Effector memory CD4-positive, alpha-beta T cell (primary cell): Measurements from ENCODE around the gene HOXA11.

Experiments
- DNase-seq, 3 donors: peaks; one replicate each; pipeline ENCODE4 v3.0.0-alpha.2; 2020
- H3K27ac ChIP-seq: 2 replicates; pipeline ENCODE4 v1.7.0; 2013; ENCODE audit warnings: mild to moderate bottlenecking, low read length, moderate library complexity; ENCODE audit not compliant: insufficient read depth, poor library complexity, severe bottlenecking
- H3K27me3 ChIP-seq: replicated peaks from 2 replicates; pipeline ENCODE4 v1.7.0; 2013; ENCODE audit warnings: mild to moderate bottlenecking, low read length; ENCODE audit not compliant: insufficient read depth, control insufficient read depth, poor library complexity, severe bottlenecking
- H3K36me3 ChIP-seq: 2 replicates; pipeline ENCODE4 v1.7.0; 2013; ENCODE audit warnings: mild to moderate bottlenecking, low read length, moderate library complexity; ENCODE audit not compliant: control insufficient read depth, insufficient read depth
- H3K4me1 ChIP-seq: 2 replicates; pipeline ENCODE4 v1.7.0; 2013; ENCODE audit warnings: low read length, mild to moderate bottlenecking; ENCODE audit not compliant: control insufficient read depth, insufficient read depth, poor library complexity, severe bottlenecking
- H3K4me3 ChIP-seq: 2 replicates; pipeline ENCODE4 v1.7.0; 2013; ENCODE audit warnings: low read length, low read depth, mild to moderate bottlenecking; ENCODE audit not compliant: insufficient read depth, poor library complexity, severe bottlenecking
- H3K9me3 ChIP-seq: 2 replicates; pipeline ENCODE4 v1.7.0; 2013; ENCODE audit warnings: mild to moderate bottlenecking, low read length, moderate library complexity; ENCODE audit not compliant: control insufficient read depth

HOXA11 gene

GRCh38 chr7:27138472-27138871 is 46.6 kb downstream of the HOXA11 start:
- no peak overlapping the region for H3K27ac ChIP-seq

GRCh38 chr7:27137640-27138315 is 47.3 kb downstream of the HOXA11 start:
- DNase-seq = no peak
- no peaks in the 10 kb centered on the region for H3K9me3 ChIP-seq
- peaks cover 10% of the 10 kb centered on the region for H3K27me3 ChIP-seq
- no peak overlapping the region for H3K4me3 ChIP-seq
- H3K4me1 ChIP-seq = no peaks in the 10 kb centered on the region
- H3K27ac ChIP-seq = no peak overlapping the region
- H3K36me3 ChIP-seq = no peaks in the 10 kb centered on the region

More at GRCh38 chr7:27138472-27138871, 46.6 kb downstream of the HOXA11 start:
- H3K4me3 ChIP-seq = no peak overlapping the region
- H3K9me3 ChIP-seq = no peaks in the 10 kb centered on the region
- H3K27me3 ChIP-seq = peaks cover 11% of the 10 kb centered on the region
- no peaks in the 10 kb centered on the region for H3K4me1 ChIP-seq
- no peaks in the 10 kb centered on the region for H3K36me3 ChIP-seq
- DNase-seq = no peak

GRCh38 chr7:27134392-27134791 is 50.6 kb downstream of the HOXA11 start:
- no peak for DNase-seq
- Histone ChIP-seq H3K27ac (no peak overlapping the region), H3K4me3 (no peak overlapping the region), H3K4me1 (no peaks in the 10 kb centered on the region), H3K9me3 (no peaks in the 10 kb centered on the region), H3K36me3 (no peaks in the 10 kb centered on the region), H3K27me3 (peaks cover 7% of the 10 kb centered on the region)

GRCh38 chr7:27133409-27134231 is 51.4 kb downstream of the HOXA11 start:
- Histone ChIP-seq H3K9me3 (no peaks in the 10 kb centered on the region), H3K36me3 (no peaks in the 10 kb centered on the region), H3K4me3 (no peak overlapping the region), H3K27me3 (peaks cover 7% of the 10 kb centered on the region), H3K4me1 (no peaks in the 10 kb centered on the region), H3K27ac (no peak overlapping the region)
- DNase-seq = no peak

GRCh38 chr7:27132978-27133377 is 52.1 kb downstream of the HOXA11 start:
- no peak overlapping the region for H3K27ac ChIP-seq
- H3K4me1 ChIP-seq = no peaks in the 10 kb centered on the region
- H3K9me3 ChIP-seq = no peaks in the 10 kb centered on the region
- no peaks in the 10 kb centered on the region for H3K36me3 ChIP-seq
- no peak for DNase-seq
- no peak overlapping the region for H3K4me3 ChIP-seq
- H3K27me3 ChIP-seq = peaks cover 7% of the 10 kb centered on the region

GRCh38 chr7:27132214-27132613 is 52.8 kb downstream of the HOXA11 start:
- peaks cover 7% of the 10 kb centered on the region for H3K27me3 ChIP-seq
- H3K4me3 ChIP-seq = no peak overlapping the region
- no peaks in the 10 kb centered on the region for H3K9me3 ChIP-seq
- DNase-seq = no peak
- H3K36me3 ChIP-seq = no peaks in the 10 kb centered on the region
- no peaks in the 10 kb centered on the region for H3K4me1 ChIP-seq
- H3K27ac ChIP-seq = no peak overlapping the region

- no peak for DNase-seq
Observed at GRCh38 chr7:27131390-27131819, 53.6 kb downstream of the HOXA11 start.

More at GRCh38 chr7:27131390-27131819, 53.6 kb downstream of the HOXA11 start:
- Histone ChIP-seq H3K36me3 (no peaks in the 10 kb centered on the region), H3K27ac (no peak overlapping the region), H3K9me3 (no peaks in the 10 kb centered on the region), H3K4me3 (peak overlapping the region; percentile 55), H3K27me3 (peaks cover 6% of the 10 kb centered on the region), H3K4me1 (no peaks in the 10 kb centered on the region)
